Measurements from ENCODE around the gene MIEF1.

GRCh38 chr22:39563571-39564428 lies 61.7 kb downstream of the MIEF1 start:
- TF ChIP-seq POLR2A (IDR thresholded peaks at IDR 0.05), result no peak
- TF ChIP-seq CTCF (IDR thresholded peaks at IDR 0.05), result no peak
